Measurements from ENCODE around the gene SNX32.

GRCh38 chr11:65858681-65859087 is 24.9 kb downstream of the SNX32 start:
- no peak for TF ChIP-seq CTCF (IDR thresholded peaks at IDR 0.05; ENCODE audit: low read depth, low read length)
- TF ChIP-seq EZH2phosphoT487 (IDR thresholded peaks at IDR 0.05; ENCODE audit: low read depth), result no peak

All from OCI-LY3 (cell line).